Tongue (tissue), 2 donors: ENCODE data around the gene HNRNPL. TPM values are rescaled to one million over a fixed set of nuclear protein-coding genes. Genes with fewer than 3 reads are reported as not detected.
"Not testable (repeated sequence)": the region's sequence is repeated elsewhere in the genome, so short reads cannot be mapped to it uniquely, and the experiment has no call there.

Source experiments
- DNase-seq: peaks from one replicate; pipeline ENCODE4 v3.0.0-alpha.2; 2015
- total RNA-seq: library from RNA; depleted of rRNA; stranded (reverse); fragments of >200 nt; gene quantifications from one replicate; pipeline ENCODE4 v1.2.3, GENCODE V29; 2014

The HNRNPL gene
- total RNA-seq, 1 donor from 2014 or later, result 249 TPM

DNA sequence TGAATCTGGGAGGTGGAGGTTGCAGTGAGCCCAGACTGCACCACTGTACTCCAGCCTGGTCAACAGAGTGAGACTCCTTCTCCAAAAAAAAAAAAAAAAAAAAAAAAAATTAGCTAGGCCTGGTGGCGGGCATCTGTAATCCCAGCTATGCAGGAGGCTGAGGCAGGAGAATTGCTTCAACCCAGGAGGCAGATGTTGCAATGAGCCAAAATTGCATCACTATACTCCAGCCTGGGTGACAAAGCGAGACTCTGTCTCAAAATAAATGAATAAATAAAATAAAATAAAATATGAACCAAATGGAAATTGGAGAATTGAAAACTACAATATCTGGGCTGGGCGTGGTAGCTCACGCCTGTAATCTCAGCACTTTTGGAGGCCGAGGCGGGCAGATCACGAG lies 20.6 kb downstream of the HNRNPL start:
- not testable (repeated sequence) for DNase-seq

DNA sequence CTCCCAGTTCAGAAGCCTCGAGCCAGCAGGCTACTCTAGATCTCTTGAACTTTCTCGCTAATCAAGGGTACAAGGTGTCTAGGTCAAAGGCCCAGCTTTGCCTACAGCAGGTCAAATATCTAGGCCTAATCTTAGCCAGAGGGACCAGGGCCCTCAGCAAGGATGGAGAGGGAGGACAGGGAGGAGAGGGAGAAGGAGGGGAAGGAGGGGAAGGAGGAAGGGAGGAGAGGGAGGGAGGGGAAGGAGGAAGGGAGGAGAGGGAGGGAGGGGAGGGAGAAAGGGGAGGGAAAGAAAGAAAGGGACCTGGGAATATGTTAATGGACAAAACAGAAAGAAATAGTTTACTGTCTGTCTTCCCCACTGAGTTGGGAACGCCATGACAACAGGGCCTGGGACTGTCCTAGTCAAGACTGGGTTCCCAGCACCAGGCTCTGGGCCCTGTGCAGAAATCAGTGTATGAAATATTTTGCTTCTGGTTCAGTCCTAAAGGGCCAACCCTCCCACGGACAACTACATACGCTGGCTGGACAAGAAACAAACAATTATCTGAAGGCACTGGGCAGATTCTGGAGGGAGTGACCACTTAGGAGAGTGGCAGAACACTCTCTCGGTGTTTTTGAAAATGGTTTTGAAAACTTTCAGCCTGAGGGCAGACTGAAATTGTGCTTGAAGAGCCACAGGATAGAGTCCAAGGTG lies 22.8 kb downstream of the HNRNPL start:
- DNase-seq, result no peak

DNA sequence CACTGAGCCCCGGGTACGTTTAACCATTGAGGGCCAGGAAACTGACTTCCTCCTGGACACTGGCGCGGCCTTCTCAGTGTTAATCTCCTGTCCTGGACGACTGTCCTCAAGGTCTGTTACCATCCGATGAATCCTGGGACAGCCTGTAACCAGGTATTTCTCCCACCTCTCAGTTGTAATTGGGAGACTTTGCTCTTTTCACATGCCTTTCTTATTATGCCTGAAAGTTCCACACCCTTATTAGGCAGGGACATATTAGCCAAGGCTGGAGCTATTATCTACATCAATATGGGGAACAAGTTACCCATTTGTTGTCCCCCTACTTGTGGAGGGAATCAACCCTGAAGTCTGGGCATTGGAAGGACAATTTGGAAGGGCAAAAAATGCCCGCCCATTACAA lies 23.9 kb downstream of the HNRNPL start:
- DNase-seq, result not testable (repeated sequence)

DNA sequence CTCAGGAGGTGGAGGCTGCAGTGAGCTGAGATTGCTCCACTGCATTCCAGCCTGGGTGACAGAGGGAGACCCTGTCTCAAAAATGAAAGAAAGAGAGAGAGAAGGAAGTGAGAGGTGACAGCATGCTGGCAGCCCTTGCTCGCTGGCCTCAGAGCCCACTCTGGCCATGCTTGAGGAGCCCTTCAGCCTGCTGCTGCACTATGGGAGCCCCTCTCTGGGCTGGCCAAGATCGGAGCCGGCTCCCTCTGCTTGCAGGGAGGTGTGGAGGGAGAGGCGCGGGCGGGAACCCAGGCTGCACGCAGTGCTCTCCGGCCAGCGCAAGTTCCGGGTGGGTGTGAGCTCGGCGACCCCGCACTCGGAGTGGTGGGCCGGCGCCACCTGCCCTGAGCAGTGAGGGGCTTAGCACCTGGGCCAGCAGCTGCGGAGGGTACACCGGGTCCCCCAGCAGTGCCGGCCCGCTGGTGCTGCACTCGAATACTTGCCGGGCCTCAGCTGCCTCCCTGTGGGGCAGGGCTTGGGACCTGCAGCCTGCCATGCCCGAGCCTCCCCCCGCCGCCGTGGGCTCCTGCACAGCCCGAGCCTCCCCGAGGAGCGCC lies 28.5 kb downstream of the HNRNPL start:
- DNase-seq, result not testable (repeated sequence)

DNA sequence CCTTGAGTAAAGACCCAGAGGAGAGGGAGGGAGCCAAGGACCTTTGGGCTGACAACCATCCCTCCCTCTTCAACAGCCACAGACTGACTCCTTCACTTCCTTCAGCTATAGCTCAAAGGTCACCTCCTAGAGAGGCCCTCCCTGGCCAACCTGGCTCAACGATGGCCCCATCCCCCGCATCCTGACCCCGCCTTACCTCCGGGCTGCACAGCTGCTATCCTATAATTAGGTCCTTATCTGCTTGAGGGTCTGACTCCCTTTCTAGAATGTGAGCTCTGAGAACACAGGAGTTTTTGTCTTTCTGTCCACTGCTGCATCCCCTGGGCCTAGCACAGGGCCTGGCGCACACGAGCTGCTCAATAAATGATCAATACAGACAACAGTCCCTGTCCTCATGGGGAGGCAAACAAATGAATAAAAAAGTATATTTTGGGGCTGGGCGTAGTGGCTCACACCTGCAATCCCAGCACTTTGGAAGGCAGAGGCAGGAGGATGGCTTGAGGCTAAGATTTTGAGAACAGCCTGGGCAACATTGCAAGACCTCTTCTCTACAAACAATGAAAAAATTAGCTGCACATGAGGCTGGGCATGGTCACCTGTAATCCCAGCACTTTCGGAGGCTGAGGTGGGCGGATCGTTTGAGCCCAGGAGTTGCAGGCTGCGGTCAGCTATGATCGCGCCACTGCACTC lies 30.4 kb downstream of the HNRNPL start:
- DNase-seq, result peak; percentile 26

DNA sequence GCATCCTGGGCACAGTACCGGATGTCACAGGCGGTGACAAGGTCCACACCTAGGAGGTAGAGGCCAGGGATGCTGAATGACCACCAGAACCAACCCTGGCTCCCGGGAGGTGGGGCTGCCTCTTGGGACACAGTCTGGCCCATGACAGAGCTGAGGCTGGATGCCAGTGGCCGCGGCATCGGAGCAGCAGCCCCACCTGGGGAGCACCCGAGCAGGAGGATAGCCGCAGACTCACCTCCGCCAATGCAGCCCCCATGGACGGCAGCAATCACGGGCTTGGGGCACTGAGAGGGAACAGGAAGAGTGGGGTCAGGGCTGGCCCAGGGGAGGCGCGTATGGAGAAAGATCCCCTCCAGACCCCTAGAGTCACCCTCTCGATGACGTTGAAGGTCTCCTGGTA lies 32.7 kb downstream of the HNRNPL start:
- no peak for DNase-seq

DNA sequence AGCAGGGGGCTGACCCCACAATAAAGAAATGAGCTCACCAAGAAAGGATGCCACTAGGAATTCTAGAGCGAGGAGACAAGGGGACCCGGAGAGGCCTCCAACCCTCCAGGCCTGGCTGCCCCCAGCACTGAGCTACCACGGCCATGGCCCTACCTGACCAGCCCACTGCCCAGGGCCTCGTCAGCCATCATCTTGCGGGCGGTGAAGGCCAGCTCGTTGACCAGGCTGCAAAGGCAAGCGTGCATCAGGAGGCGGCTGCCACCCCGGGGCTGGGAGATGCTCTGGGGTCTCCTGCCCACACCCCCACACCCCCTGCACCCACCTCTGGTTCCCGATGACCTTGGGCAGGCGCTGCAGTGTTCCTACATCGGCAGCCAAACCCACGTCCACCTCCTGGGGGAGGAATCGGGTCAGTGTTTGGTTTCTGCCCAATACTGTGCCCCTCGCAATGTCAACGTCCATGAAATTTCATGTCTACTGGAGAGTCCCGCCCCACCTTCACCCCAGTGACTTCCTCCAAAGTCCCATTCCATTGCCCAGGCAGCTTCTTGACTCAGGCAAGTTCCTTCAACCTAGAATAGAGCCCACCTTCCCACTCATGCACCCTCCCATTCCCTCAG lies 33.5 kb downstream of the HNRNPL start:
- no peak for DNase-seq

DNA sequence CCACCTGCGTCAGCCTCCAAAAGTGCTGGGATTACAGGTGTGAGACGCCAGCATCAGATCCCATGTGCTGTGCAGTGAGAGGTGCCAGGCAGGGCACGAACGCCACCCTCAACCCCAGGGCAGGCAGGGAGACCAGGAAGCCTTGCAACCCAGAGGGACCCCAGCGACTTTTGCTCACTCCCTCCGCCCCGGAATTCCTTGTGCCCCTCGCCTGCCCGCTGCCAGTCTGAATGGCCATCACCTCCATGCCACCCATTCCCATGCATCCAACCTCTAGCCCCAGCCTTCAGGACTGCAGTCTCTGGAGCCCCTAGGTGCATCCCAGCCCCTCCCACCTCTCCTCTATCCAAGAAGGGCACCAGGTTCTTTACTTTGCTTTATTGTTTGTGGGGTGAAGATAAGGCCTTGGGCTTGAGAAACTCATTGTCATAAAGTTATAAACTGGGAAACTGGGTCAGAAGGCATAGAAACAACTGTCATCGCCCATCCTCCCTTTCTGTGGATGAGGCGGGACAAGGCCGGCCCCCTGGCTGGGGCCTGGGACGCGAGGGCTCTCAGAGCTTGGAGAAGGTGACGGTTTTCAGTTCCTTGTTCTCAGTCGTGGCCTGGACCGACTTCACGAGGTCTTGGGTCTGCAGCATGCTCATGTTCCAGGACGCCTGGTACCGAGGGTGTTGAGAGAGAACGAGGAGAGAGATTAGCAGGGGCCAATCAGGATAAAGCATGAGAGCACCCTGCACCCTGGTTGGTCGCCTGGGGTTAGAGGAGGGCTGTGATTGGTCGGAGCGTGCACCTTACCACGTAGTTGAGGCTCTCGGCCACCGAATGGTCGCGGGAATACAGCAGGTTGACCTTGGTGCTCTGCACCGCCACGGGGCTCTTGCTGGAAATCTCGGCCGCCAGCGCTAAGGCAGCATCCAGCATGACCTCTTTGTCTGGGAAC lies 34.5 kb downstream of the HNRNPL start:
- no peak for DNase-seq

DNA sequence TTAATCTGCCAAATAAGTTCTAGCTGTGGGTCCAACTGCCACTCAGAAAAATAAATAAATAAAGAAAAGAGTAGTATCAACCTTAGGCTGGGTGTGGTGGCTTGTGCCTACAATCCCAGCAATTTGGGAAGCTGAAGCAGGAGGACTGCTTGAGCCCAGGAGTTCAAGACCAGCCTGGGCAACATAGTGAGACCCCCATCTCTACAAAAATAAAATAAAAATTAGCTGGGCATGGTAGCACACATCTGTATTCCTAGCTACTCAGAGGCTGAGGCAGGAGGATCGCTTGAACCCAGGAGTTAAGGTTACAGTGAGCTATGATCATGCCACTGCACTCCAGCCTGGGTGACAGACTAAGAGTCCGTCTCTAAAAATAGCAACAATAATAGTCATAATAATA lies 35.9 kb downstream of the HNRNPL start:
- not testable (repeated sequence) for DNase-seq

DNA sequence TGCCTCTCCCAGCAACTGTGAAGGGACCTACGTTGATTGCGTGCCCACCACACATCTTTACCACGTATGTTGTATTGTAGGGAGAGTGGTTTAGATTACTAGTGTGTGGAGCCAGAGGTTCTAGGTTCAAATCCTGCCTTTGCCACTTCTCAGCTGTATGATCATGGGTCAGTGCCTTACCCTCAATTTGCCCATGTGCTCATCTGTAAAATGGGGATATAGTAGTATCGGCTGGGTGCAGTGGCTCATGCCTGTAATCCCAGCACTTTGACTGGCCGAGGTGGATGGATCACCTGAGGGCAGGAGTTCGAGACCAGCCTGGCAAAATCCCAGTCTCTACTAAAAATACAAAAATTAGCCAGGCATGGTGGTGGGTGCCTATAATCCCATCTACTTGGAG lies 36.5 kb downstream of the HNRNPL start:
- no peak for DNase-seq

DNA sequence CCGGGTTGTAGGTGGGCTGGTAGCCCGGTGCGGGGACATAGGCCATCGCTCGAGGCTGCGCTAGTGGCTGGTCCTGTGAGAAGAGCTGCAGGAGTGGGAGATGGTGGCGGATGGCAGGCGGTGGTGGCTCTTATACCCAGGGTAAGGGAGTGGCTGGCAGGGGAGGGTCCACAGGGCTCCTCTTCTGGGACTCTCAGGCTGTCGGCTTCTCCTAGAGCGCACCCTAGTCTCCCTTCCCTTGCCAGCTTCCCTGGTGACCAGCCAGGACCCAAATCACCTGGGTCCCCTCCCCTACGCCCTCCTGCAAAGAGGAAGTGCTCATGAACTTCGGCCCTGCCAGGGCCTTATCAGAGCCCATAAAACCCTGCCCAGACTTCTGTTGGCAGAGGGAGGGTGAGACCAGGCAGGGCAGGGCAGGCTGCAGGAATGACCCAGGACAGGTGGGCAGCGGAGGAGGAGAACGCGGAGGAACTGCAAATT lies 36.9 kb downstream of the HNRNPL start, which contains the start of gene LGALS4:
Gene LGALS4 (minus strand): TSS at position 105 of the 480 bp plus-strand sequence. CDS start 59 bp downstream, at position 46.
- no peak for DNase-seq

DNA sequence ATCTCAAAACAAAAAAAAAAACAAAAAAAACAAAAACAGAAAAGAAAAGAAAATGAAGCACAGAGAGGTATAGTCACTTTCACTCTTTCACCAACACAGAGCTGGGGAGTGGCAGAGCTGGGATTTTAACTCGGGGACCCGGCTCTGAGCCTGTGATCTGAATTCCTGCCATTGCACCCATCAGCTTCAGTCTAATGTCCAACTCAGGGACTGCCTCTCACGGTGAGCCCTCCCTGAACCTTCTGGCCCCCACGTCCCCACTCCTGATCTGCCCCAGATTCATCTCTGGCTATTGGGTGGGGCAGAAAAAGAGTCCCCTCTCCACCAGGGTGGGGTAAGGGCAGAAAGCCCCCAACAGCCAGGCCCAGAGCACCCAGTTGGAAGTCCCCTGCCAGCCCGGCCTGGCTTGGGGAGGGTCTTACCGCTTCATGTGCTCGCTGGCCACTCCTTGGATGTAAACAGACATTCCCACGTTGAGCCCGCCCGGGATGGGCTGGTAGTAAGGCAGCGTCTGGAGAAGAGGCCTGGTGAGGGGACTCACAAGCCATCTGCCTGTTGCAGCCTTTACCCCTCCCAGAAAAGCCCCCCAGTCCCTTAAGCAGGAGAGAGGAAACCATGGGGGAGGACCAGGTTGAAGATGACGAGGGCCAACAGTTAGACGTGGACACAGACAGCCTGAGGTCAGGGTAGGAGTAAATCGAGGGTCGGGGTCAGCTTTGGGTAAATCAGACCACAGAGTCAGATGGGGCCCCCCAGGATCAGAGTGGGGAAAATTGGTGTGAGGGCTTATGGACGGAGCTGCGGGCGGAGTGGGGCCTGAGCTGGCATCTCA lies 37.6 kb downstream of the HNRNPL start:
- no peak for DNase-seq

DNA sequence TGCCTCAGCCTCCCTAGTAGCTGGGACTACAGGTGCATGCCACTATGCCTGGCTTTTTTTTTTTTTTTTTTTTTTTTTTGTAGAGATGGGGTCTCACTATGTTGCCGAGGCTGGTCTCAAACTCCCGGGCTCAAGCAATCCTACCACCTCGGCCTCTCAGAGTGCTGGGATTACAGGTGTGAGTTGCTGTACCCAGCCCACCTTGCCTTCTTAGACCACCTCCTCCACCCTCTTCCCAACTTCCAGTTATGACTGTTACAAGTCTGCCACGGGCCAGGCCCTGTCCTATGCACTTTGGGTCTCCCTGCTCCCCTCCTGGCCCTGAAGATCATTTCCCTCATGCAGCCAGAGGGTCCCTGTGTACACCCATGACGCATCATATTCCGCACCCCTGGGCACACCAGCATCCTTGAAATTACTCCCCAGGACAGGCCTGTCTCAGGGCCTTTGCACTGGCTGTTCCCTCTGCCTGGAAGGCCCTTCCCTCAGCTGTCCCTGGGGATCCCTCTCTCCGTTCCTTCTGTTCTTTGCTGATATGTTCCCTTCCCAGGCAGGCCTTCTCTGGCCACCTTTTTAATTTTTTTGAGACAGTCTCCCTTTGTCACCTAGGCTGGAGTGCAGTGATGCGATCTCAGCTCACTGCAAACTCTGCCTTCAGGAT lies 40.1 kb downstream of the HNRNPL start:
- DNase-seq, result no peak

DNA sequence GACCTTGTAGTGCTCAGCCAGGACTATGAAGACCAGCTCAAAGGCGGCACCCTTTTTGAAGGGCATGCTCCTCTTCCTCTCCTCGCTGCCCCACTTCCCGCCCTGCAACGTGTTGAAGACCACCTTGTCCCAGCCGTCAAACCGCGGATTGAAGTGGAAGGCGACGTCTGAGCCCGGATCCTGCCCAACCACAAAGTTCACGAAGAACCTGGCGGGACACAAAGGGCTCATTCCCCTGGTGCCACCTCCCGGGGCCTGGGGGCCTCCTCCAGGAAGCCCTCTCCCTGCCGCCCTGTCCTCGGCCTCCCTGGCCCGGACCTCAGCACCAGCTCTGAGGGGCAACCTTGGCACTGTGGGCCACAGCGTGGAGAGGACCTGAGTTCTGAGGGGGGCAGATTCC lies 41.0 kb downstream of the HNRNPL start:
- DNase-seq, result no peak

DNA sequence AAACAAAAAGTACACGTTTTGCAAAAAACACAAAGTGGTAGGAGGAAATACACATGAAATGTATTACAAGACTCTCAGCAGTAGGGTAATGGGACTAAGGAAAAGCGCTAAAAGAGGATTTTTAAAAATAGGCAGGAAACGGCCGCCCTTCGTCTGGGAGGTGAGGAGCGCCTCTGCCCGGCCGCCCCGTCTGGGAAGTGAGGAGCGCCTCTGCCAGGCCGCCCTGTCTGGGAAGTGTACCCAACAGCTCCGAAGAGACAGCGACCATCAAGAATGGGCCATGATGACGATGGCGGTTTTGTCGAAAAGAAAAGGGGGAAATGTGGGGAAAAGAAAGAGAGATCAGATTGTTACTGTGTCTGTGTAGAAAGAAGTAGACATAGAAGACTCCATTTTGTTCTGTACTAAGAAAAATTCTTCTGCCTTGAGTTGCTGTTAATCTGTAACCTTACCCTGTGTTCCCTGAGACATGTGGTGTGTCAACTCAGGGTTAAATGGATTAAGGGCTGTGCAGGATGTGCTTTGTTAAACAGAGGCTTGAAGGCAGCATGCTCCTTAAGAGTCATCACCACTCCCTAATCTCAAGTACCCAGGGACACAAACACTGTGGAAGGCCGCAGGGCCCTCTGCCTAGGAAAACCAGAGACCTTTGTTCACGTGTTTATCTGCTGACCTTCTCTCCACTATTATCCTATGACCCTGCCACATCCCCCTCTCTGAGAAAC lies 42.2 kb downstream of the HNRNPL start:
- not testable (repeated sequence) for DNase-seq

DNA sequence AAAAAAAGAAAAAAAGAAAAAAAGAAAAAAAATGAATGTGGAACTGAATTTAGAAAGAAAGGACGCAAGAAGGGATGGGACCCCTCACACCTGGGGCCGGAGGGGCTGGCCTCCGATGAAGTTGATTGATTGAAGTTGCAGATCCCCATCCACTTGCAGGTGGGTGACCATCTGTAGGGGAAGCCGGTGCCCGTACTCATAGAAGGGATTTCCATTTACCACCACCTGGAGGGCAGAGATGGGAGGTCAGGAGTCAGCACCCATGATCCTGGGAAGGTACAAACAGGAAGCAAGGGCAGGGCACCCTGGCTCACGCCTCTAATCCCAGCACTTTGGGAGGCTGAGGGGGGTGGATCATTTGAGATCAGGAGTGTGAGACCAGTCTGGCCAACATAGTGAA lies 43.4 kb downstream of the HNRNPL start:
- no peak for DNase-seq

DNA sequence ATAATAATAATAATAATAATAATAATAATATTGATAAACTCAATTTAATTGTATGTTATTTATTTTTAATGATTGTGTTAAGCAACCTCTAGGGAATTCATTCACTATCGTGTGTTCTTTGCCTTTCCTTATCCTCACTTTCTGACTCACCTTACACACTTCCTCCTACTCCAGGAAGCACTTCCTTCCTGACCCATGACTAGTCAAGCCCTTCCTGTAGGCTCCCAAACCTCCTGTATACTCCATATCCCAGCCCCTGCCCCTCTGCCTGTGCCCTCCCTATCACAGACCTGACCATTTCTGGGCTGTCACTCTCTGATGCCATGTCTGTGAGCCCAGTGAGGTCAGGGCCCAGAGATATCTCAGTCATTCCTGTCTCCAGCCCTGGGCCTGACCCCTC lies 44.6 kb downstream of the HNRNPL start:
- DNase-seq, result no peak

DNA sequence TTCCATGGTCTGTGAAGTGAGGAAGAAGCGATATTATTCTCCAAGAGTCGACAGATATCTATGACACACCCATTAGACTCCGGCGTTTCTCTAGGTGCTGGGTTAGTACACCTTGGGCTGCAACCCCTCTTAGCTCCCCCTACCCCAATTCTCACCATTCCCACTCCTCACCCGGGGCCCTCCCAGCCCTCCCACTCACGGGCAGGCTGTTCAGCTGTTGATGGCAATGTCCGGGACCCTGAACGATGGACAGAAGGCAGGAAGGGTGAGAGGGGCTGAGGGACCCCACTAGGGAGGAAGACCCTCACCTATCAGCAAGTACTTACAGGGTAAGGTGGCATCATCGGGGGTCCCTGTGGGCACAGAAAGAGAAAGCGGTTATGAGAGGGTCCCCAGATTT lies 46.2 kb downstream of the HNRNPL start:
- DNase-seq, result no peak

DNA sequence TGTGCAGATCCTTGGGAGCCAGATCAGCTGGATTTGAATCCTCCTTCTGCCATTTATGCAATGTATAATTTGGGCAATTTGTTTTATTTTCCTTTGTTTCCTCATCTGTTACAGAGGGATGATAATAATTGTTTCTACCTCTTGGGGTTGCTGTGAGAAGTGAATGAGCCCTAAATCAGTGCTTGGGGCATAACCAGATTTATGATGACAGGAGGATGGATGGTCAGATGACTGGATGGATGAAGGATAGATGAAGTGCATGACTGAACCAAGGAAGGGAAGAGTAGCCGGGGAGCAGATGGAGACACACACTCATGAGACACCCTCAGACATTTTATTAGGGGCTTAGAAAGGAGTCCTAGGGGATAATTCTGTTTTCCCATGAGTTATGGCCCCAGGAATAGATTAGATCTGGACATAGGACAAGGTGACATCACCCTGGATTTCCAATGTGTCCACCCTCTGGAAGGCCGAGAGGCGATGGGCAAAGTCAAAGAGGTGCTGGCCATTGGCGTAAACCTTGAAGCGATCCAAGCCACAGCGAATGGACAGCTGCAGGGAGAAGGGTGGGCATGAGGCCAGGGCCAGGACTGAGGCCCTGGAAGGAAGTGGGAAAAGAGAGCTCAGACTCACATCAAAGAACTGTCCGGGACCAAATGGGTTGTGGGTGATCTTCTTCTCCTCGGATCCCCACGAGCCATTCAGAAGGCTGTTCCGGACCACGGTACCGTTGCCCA lies 48.3 kb downstream of the HNRNPL start:
- no peak for DNase-seq
